IMR-90 (cell line): ENCODE data around the gene BRMS1. TPM values are rescaled to one million over a fixed set of nuclear protein-coding genes. Genes with fewer than 3 reads are reported as not detected.

Experiments used
- ATAC-seq: fragments of 200-7000 bp; cut with Tn5 transposase; 2 replicates; pipeline ENCODE4 v1.9.1; 2020; ENCODE audit warnings: low read depth, mild to moderate bottlenecking, moderate library complexity
- BruUV-seq: library from RNA; stranded (reverse); fragments of 400-500 nt; replicated peaks from 2 replicates; lab custom pipeline; 2021; lab: Mats Ljungman, UMichigan
- CTCF ChIA-PET: fragments of 300-600 bp; formaldehyde crosslinking; extraction: SDS; loops from one replicate; lab custom pipeline; 2021; ENCODE audit warnings: antibody characterized with exemption; lab: Yijun Ruan, JAX
- POLR2A ChIA-PET: fragments of 300-600 bp; sonication (Branson Sonifier 250); formaldehyde crosslinking; loops from one replicate; lab custom pipeline; 2022; ENCODE audit warnings: antibody characterized with exemption; ENCODE audit not compliant: unreplicated experiment; lab: Charles Lee
- DNase-seq: peaks from one replicate; pipeline ENCODE4 v3.0.0; 2013
- H2AFZ ChIP-seq: replicated peaks from 2 replicates; pipeline ENCODE3; 2013; ENCODE audit warnings: low read length, mild to moderate bottlenecking; ENCODE audit not compliant: poor library complexity
- H2AK5ac ChIP-seq: 2 replicates; pipeline ENCODE4 v1.6.1; 2013; ENCODE audit warnings: low read depth, low read length, inconsistent platforms
- H2AK9ac ChIP-seq: replicated peaks from 2 replicates; pipeline ENCODE3; 2013; ENCODE audit warnings: mild to moderate bottlenecking, low read depth, low read length, moderate library complexity; ENCODE audit not compliant: poor library complexity
- H2BK120ac ChIP-seq: 2 replicates; pipeline ENCODE4 v1.6.1; 2013; ENCODE audit warnings: low read depth, low read length, inconsistent platforms
- H2BK15ac ChIP-seq: 3 replicates; pipeline ENCODE4 v1.6.1; 2013; ENCODE audit warnings: low read depth, low read length, inconsistent platforms
- H2BK20ac ChIP-seq: 2 replicates; pipeline ENCODE4 v1.6.1; 2013; ENCODE audit warnings: low read depth, mild to moderate bottlenecking, inconsistent platforms, low read length, moderate library complexity
- H2BK5ac ChIP-seq: 2 replicates; pipeline ENCODE4 v1.6.1; 2013; ENCODE audit warnings: mild to moderate bottlenecking, low read depth, low read length, inconsistent platforms; ENCODE audit not compliant: poor library complexity, severe bottlenecking
- H3K14ac ChIP-seq: replicated peaks from 2 replicates; pipeline ENCODE4 v1.6.1; 2013; ENCODE audit warnings: low read depth, low read length, inconsistent platforms
- H3K18ac ChIP-seq: 2 replicates; pipeline ENCODE4 v1.6.1; 2013; ENCODE audit warnings: low read depth, low read length, control low read depth
- H3K23ac ChIP-seq: 2 replicates; pipeline ENCODE4 v1.6.1; 2013; ENCODE audit warnings: low read depth, low read length, inconsistent platforms
- H3K27ac ChIP-seq: 2 replicates; pipeline ENCODE4 v1.5.1; 2013; ENCODE audit warnings: mild to moderate bottlenecking, control low read depth, low read length; ENCODE audit not compliant: insufficient read depth
- H3K27me3 ChIP-seq: 2 replicates; pipeline ENCODE4 v1.6.1; 2013; ENCODE audit warnings: low read length; ENCODE audit not compliant: control insufficient read depth, insufficient read depth
- H3K36me3 ChIP-seq: 2 replicates; pipeline ENCODE4 v1.6.1; 2013; ENCODE audit warnings: low read length, mixed read lengths; ENCODE audit not compliant: control insufficient read depth, insufficient read depth
- H3K4ac ChIP-seq: 2 replicates; pipeline ENCODE4 v1.6.1; 2013; ENCODE audit warnings: low read depth, low read length, inconsistent platforms
- H3K4me1 ChIP-seq: 2 replicates; pipeline ENCODE4 v1.6.1; 2013; ENCODE audit warnings: low read length, mixed read lengths; ENCODE audit not compliant: control insufficient read depth, insufficient read depth
- H3K4me2 ChIP-seq: 2 replicates; pipeline ENCODE4 v1.6.1; 2013; ENCODE audit warnings: low read depth, mild to moderate bottlenecking, control low read depth, low read length, moderate library complexity
- H3K4me3 ChIP-seq: 2 replicates; pipeline ENCODE4 v1.5.1; 2013; ENCODE audit warnings: low read depth, mild to moderate bottlenecking, control low read depth, low read length, moderate library complexity; ENCODE audit not compliant: insufficient read depth
- H3K56ac ChIP-seq: 2 replicates; pipeline ENCODE4 v1.6.1; 2013; ENCODE audit warnings: low read length, inconsistent platforms; ENCODE audit not compliant: insufficient read depth; ENCODE audit errors: extremely low read depth
- H3K79me1 ChIP-seq, 2 experiments: 2 replicates each; pipeline ENCODE4 v1.6.1; 2013; ENCODE audit warnings: low read length in 2 of 2, inconsistent platforms in 1 of 2, low read depth in 1 of 2
- H3K9ac ChIP-seq: 2 replicates; pipeline ENCODE4 v1.6.1; 2013; ENCODE audit warnings: low read depth, low read length, control low read depth
- H3K9me1 ChIP-seq: 2 replicates; pipeline ENCODE4 v1.6.1; 2013; ENCODE audit warnings: low read length, inconsistent platforms; ENCODE audit not compliant: insufficient read depth
- H3K9me3 ChIP-seq: 2 replicates; pipeline ENCODE4 v1.6.1; 2013; ENCODE audit warnings: low read length; ENCODE audit not compliant: control insufficient read depth, insufficient read depth
- H4K20me1 ChIP-seq: 2 replicates; pipeline ENCODE4 v1.6.1; 2013; ENCODE audit warnings: low read length, inconsistent platforms; ENCODE audit not compliant: insufficient read depth
- H4K5ac ChIP-seq: 2 replicates; pipeline ENCODE4 v1.6.1; 2013; ENCODE audit warnings: mild to moderate bottlenecking, low read depth, low read length, control low read depth
- H4K8ac ChIP-seq, 2 experiments: 2 replicates each; pipeline ENCODE4 v1.6.1; 2013; ENCODE audit warnings: low read depth in 2 of 2, low read length in 2 of 2, control low read depth in 1 of 2, inconsistent platforms in 1 of 2
- H4K91ac ChIP-seq: 2 replicates; pipeline ENCODE4 v1.6.1; 2013; ENCODE audit warnings: low read depth, low read length, inconsistent platforms; ENCODE audit not compliant: insufficient read depth
- CEBPB ChIP-seq: IDR thresholded peaks from 2 replicates; pipeline ENCODE4 v1.6.1; 2012; ENCODE audit warnings: low read depth, low read length, improper control_type of control experiment
- CTCF ChIP-seq: conservative IDR thresholded peaks from 2 replicates; pipeline ENCODE4 v1.5.1; 2012; ENCODE audit warnings: mild to moderate bottlenecking, low read depth, low read length, improper control_type of control experiment
- ELK1 ChIP-seq: fragments of 150-350 bp; IDR thresholded peaks from 2 replicates; pipeline ENCODE4 v1.6.1; 2016; ENCODE audit warnings: low read depth, mild to moderate bottlenecking, low read length, moderate library complexity, borderline replicate concordance
- FOS ChIP-seq: fragments of 150-350 bp; IDR thresholded peaks from 2 replicates; pipeline ENCODE4 v1.6.1; 2016; ENCODE audit warnings: low read depth, low read length
- MAFK ChIP-seq: IDR thresholded peaks from 2 replicates; pipeline ENCODE4 v1.6.1; 2012; ENCODE audit warnings: low read depth, low read length, improper control_type of control experiment
- MAZ ChIP-seq: IDR thresholded peaks from 2 replicates; pipeline ENCODE4 v1.6.1; 2012; ENCODE audit warnings: low read depth, mild to moderate bottlenecking, low read length, improper control_type of control experiment, moderate library complexity, borderline replicate concordance
- NFE2L2 ChIP-seq: fragments of 150-350 bp; IDR thresholded peaks from 2 replicates; pipeline ENCODE4 v1.6.1; 2016; ENCODE audit warnings: low read depth, mild to moderate bottlenecking, low read length
- POLR2A ChIP-seq: IDR thresholded peaks from 2 replicates; pipeline ENCODE4 v1.6.1; 2012; ENCODE audit warnings: mild to moderate bottlenecking, low read depth, low read length
- RCOR1 ChIP-seq: IDR thresholded peaks from 2 replicates; pipeline ENCODE4 v1.6.1; 2012; ENCODE audit warnings: mild to moderate bottlenecking, low read length, improper control_type of control experiment; ENCODE audit not compliant: insufficient replicate concordance
- RFX5 ChIP-seq: IDR thresholded peaks from 2 replicates; pipeline ENCODE4 v1.8.0; 2012; ENCODE audit warnings: low read depth, mild to moderate bottlenecking, low read length, moderate library complexity
- SMC3 ChIP-seq: fragments of 150-350 bp; IDR thresholded peaks from 2 replicates; pipeline ENCODE4 v1.6.1; 2016; ENCODE audit warnings: low read depth, mild to moderate bottlenecking, antibody characterized with exemption, low read length, moderate library complexity
- WGBS, 2 experiments: methylation state at CpG; one replicate each; pipeline versions ENCODE4 v1.1.5 to v1.1.7; 2013; ENCODE audit warnings: missing lambda C conversion rate in 2 of 2; ENCODE audit not compliant: insufficient read length in 1 of 2; ENCODE audit errors: extremely low coverage in 2 of 2; 5-methylcytosine and 5-hydroxymethylcytosine counted together
- dilution Hi-C: fragments of 300-500 bp; cut with HindIII; formaldehyde crosslinking; loops from one replicate; pipeline ENCODE4 v1.14.3; 2018; ENCODE audit warnings: low sequenced_read_pairs; ENCODE audit not compliant: unreplicated experiment
- in situ Hi-C: fragments of 300-500 bp; cut with MboI; formaldehyde crosslinking; loops from 3 replicates; pipeline ENCODE4 v1.14.3; 2019; ENCODE audit warnings: low sequenced_read_pairs, inconsistent platforms, mixed read lengths
- intact Hi-C: fragments of 100-400 bp; cut with micrococcal nuclease; formaldehyde crosslinking; loops from 2 replicates; pipeline ENCODE4 v1.10.0; 2022
- polyA plus RNA-seq, 3 experiments: library from polyadenylated mRNA; depleted of rRNA; stranded (reverse); fragments of >200 nt; gene quantifications; 2 replicates each; pipeline ENCODE4 v1.2.3, GENCODE V29; 2012; ENCODE audit warnings: low replicate concordance in 1 of 3
- total RNA-seq: library from RNA; depleted of rRNA; stranded (reverse); fragments of >200 nt; gene quantifications from 2 replicates; pipeline ENCODE4 v1.2.3, GENCODE V29; 2012

The BRMS1 gene
- total and polyA plus RNA-seq, 2 of the 4 experiments (the other 2 are of a cell fraction), result 48.3 to 57.9 TPM

GRCh38 chr11:66332371-66333219 lies 12.3 kb downstream of the BRMS1 start:
- in situ Hi-C loops (no loop called here), dilution Hi-C loops (no loop called here), intact Hi-C loops (no loop called here)
- TF ChIP-seq CTCF, result no peak
- TF ChIP-seq POLR2A, result no peak
- no peak for TF ChIP-seq ELK1
- TF ChIP-seq NFE2L2, result no peak
- no peak for TF ChIP-seq FOS
- no peak for TF ChIP-seq RFX5
- TF ChIP-seq SMC3, result no peak
- TF ChIP-seq RCOR1, result no peak
- no peak for TF ChIP-seq CEBPB
- no peak for TF ChIP-seq MAZ
- no peak for TF ChIP-seq MAFK
- ATAC-seq (no peak), DNase-seq (no peak)
- Histone ChIP-seq H3K27ac (no peak overlapping the region), H2BK15ac (no peak overlapping the region), H3K14ac (no peak overlapping the region), H4K5ac (no peak overlapping the region), H2AK5ac (no peak overlapping the region), H2AFZ (no peak overlapping the region), H3K4me1 (peaks cover 28% of the 10 kb centered on the region), H2BK5ac (no peak overlapping the region), H3K9ac (no peak overlapping the region), H3K56ac (no peak overlapping the region), H3K23ac (no peak overlapping the region), H4K20me1 (peaks cover 18% of the 10 kb centered on the region), H2BK20ac (no peak overlapping the region), H3K4me2 (no peak overlapping the region), H3K9me3 (no peaks in the 10 kb centered on the region), H3K4ac (no peak overlapping the region), H2AK9ac (no peak overlapping the region), H3K9me1 (peaks cover 5% of the 10 kb centered on the region), H3K27me3 (no peaks in the 10 kb centered on the region), H3K36me3 (peaks cover 21% of the 10 kb centered on the region), H3K4me3 (no peak overlapping the region), H4K8ac (no peak overlapping the region), H2BK120ac (no peak overlapping the region), H3K79me1 (peaks cover 5 to 45% of the 10 kb centered on the region in 2 experiments), H4K91ac (no peak overlapping the region), H3K18ac (no peak overlapping the region)
- CTCF ChIA-PET, result no interaction called here
- WGBS, 2 experiments, result 90% methylated on average over 6 of the region's 18 CpGs; no CpG with 5 or more reads in 1 of the 2 experiments
- POLR2A ChIA-PET, result interaction anchor here (1.2 kb wide), 1 partner anchor 16 kb away, joined by 6 read pairs; the partner anchor contains the start of gene CD248
- BruUV-seq, result no TSS peak
